HK-2 (cell line): ENCODE measurements around the gene CETP.
A peak's percentile ranks its signal among the peaks of the same experiment; 100 is the strongest.

Source experiments
- DNase-seq: peaks from one replicate; pipeline ENCODE4 v3.0.0-alpha.2; 2018; ENCODE audit not compliant: unreplicated experiment

CETP gene

DNA sequence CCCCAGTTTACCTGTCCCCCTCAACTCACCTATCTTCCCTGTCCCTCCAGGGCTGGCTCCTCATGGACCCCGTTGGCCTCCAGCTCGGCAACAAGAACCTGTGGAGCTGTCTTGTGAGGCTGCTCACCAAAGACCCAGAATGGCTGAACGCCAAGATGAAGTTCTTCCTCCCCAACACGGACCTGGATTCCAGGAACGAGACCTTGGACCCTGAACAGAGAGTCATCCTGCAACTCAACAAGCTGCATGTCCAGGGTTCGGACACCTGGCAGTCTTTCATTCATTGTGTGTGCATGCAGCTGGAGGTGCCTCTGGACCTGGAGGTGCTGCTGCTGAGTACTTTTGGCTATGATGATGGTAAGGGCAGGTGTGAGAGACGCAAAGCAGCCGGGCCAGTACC, 58.9 kb downstream of the CETP start:
- DNase-seq, result no peak

- DNase-seq, result no peak
Observed at GRCh38 chr16:57021757-57022156, 60.0 kb downstream of the CETP start.

DNA sequence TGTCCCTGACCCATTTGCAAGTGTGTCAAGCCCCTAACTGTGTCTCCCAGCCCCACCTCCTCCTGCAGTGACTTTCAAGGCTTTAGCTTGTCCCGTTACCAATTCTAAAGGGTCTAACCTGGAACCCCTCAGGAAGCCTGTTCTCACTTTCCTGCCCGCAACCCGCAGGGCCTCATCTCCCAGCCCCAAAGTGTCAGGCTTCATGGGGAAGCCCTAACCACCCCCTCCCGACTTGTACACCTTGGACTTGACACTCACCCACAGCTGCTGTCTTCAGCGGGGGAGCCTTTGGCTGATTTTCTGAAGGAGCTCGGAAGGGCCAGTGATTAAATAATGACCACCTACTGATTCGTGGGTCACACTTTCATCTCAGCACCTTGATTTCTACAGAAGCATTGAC, 60.7 kb downstream of the CETP start:
- no peak for DNase-seq

DNA sequence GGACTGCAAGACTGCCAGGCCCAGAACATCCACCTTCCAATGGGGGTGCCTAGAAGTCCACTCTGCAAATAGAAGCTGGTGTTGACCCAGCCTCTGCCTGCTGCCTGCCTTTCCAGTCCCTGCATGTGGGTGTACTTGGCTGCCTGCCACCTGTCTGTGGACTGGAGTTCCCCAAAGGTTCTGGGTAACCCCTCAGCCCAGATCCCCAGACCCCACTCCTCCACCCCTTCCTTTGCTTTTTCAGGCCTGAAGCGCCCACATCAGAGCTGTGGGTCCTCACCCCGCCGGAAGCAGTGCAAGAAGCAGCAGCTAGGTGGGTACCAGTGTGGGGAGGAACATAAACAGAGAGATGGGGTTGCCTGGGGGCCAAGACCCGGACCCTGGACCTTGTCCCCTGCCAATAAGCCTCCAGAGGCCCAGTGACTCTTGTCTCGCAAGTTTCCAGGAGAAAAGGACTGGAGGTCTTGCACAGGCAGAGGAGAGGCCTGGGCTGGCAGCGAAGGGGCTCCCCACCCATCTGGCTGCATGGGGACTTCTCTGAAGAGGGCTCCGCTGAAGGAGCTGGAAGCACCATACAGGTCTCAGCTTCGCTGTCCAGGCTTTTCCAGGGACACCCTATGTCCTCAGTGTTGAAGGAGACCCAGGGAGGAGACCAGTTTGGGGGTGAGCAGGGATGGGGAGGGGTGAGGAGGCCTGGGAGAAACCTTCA, 61.9 kb downstream of the CETP start:
- no peak for DNase-seq

DNA sequence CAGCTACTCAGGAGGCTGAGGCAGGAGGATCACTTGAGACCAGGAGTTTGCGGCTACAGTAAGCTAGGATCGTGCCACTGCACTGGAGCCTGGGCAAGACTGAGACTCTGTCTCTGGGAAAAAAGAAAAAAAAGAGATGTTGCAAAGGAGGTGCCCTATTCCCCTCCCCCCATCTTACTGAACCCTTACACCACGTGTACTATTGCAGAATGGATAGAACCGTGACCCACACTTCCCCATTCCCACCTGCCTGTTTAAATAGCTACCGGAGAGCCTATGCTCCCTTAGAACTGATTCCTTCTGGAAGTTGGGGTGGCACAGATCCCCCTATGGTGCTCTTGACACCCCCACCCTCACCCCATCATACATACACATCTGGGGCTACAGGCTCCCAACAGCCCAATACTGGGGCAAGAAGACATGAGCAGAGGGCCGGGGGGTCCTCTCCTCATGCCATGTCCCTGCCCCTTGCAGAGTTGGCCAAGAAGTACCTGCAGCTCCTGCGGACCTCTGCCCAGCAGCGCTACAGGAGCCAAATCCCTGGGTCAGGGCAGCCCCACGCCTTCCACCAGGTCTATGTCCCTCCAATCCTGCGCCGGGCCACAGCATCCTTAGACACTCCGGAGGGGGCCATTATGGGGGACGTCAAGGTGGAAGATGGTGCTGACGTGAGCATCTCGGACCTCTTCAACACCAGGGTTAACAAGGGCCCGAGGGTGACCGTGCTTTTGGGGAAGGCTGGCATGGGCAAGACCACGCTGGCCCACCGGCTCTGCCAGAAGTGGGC, 63.3 kb downstream of the CETP start:
- DNase-seq, result no peak

DNA sequence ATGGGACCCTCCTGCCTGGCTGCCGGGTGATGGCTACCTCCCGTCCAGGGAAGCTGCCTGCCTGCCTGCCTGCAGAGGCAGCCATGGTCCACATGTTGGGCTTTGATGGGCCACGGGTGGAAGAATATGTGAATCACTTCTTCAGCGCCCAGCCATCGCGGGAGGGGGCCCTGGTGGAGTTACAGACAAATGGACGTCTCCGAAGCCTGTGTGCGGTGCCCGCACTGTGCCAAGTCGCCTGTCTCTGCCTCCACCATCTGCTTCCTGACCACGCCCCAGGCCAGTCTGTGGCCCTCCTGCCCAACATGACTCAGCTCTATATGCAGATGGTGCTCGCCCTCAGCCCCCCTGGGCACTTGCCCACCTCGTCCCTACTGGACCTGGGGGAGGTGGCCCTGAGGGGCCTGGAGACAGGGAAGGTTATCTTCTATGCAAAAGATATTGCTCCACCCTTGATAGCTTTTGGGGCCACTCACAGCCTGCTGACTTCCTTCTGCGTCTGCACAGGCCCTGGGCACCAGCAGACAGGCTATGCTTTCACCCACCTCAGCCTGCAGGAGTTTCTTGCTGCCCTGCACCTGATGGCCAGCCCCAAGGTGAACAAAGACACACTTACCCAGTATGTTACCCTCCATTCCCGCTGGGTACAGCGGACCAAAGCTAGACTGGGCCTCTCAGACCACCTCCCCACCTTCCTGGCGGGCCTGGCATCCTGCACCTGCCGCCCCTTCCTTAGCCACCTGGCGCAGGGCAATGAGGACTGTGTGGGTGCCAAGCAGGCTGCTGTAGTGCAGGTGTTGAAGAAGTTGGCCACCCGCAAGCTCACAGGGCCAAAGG, 64.4 kb downstream of the CETP start:
- DNase-seq, result no peak

- no peak for DNase-seq
Observed at GRCh38 chr16:57026778-57027062, 65.0 kb downstream of the CETP start.

GRCh38 chr16:57027067-57027466, 65.3 kb downstream of the CETP start:
- DNase-seq, result no peak

DNA sequence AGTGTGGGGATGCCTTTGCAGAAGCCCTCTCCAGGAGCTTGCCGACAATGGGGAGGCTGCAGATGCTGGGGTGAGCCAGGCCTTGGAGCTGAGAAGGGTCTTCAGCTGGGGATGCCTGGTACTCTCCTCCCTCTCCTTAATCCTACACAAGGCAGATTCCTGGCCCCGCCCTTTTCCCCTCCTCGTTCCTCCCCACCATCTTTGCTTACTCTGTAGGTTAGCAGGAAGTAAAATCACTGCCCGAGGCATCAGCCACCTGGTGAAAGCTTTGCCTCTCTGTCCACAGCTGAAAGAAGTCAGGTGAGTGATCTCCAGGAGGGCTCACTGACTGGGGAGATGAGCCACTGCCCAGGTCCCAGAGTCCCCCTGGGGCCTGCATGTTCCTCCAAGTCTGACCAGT, 66.3 kb downstream of the CETP start:
- no peak for DNase-seq

DNA sequence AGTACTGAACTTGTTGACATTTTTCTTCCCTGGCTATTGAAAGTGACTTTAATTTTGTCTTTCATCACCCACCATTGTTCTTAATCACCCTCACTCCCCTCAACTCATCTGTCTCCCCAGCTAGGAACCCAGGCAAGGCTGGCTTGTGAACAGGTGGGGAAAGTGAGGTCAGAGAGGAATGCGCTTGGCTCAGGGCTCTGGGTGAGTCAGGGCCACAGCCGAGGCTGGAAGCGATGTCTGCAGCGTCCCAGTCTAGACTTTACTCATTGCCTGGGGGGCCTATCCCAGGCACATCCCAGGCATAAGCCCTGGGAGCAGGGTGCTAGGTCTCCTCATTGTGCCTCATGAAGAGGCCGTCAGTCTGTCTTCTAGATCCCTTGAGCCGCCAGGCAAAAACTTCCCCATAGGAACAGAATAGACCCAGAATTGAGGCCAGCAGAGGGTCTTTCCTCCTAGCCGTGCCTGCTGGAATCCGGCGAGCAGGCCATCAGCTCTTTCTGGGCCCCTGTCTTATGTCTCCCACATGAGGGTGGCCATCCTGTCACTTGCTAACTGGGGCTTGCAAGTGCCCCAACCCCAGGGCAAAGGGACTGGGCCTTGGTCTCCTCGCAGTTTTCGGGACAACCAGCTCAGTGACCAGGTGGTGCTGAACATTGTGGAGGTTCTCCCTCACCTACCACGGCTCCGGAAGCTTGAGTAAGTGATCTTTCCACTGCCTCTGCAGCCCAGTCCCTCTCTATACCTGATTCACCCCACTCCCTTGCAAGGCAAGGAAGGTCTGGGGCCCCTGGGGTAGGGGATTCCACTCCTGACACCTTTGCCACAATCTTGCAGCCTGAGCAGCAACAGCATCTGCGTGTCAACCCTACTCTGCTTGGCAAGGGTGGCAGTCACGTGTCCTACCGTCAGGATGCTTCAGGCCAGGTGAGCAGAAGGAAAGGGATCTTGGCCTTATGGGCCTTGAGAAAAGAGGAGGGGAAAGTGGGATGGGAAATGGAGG, 67.7 kb downstream of the CETP start:
- DNase-seq, result peak; percentile 39

DNA sequence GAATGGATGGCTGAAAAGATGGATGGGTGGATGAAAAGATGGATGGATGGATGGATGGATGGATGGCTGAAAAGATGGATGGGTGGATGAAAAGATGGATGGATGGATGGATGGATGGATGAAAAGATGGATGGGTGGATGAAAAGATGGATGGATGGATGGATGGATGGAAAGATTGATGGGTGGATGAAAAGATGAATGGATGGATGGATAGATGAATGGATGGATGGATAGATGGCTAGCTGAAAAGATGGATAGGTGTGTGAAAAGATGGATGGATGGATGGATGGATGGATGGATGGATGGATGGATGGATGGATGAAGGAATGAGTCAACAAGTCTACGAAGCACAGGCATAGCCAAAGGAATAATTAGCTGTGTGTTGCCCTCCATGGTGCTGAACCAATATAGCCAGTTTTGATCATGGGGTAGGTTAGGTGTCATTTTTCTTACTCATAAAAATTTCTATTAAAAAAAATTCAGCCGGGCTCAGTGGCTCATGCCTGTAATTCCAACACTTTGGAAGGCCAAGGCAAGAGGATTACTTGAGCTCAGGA, 68.7 kb downstream of the CETP start:
- DNase-seq, result no peak

DNA sequence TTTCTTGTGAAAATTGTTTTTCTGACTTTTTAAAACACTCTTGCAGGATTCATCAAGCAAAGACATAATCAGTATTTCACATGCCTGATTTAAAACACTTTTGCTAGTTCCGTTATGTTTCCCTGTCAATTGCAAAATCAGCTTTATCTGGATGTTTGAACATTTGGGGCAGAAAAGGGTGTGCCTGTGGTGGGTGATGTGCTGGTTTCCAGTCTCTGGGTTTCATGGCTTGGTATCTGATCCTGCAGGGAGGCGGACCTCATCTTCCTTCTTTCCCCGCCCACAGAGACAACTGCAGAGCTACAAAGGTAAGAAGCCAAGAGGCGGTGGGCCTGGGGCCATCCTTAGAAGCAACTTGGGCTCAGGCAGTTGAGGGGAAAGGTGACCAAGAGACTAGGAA, 69.4 kb downstream of the CETP start:
- DNase-seq, result no peak

DNA sequence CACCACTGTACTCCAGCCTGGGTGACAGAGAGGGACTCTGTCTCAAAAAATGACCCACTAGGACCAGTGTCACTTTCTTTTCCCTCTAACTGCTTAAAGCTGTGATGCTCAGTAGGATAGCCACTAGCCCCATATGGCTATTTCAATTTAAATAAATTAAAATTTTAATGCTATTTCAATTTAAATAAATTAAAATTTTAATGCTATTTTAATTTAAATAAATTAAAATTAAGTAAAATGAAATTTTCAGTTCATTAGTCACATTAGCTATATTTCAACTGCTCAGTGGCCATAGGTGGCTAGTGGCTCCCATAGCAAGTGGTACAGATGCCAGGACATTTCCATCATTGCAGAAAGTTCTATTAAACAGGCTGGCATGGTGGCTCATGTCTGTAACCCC, 70.6 kb downstream of the CETP start:
- DNase-seq, result no peak

GRCh38 chr16:57032931-57033330, 71.2 kb downstream of the CETP start:
- no peak for DNase-seq
